RWPE1 (cell line): ENCODE data around the gene KRTAP6-1.

Source experiments
- CTCF ChIA-PET: fragments of 350-600 bp; sonication (Branson Sonifier 250); formaldehyde crosslinking; extraction: SDS; loops from one replicate; lab custom pipeline; 2021; lab: Yijun Ruan, JAX
- POLR2A ChIA-PET: fragments of 400-600 bp; formaldehyde crosslinking; extraction: SDS; loops from one replicate; lab custom pipeline; 2020; ENCODE audit warnings: antibody characterized with exemption; ENCODE audit not compliant: low non-redundant PET; lab: Yijun Ruan, JAX
- DNase-seq: peaks from one replicate; pipeline ENCODE4 v3.0.0; 2012; ENCODE audit warnings: low spot score
- H3K27ac ChIP-seq: fragments of 450-650 bp; 2 replicates; pipeline ENCODE4 v1.5.1; 2017
- CTCF ChIP-seq: fragments of 450-650 bp; conservative IDR thresholded peaks from 2 replicates; pipeline ENCODE4 v1.5.1; 2017; ENCODE audit warnings: low read depth, mild to moderate bottlenecking

KRTAP6-1 gene

GRCh38 chr21:30629200-30629599 lies 15.5 kb upstream of the KRTAP6-1 start:
- DNase-seq: no peak
- CTCF ChIA-PET: interaction anchor here (0.7 kb wide), 1 partner anchor 370 kb away, joined by 3 read pairs; no protein-coding TSS in a partner anchor
- no peak for TF ChIP-seq CTCF

GRCh38 chr21:30628109-30628508 lies 14.4 kb upstream of the KRTAP6-1 start:
- H3K27ac ChIP-seq: no peak overlapping the region
- no peak for DNase-seq
- CTCF ChIA-PET: interaction anchor here (0.6 kb wide), 1 partner anchor 412 kb away, joined by 3 read pairs; no protein-coding TSS in a partner anchor
- no peak for TF ChIP-seq CTCF
- POLR2A ChIA-PET: no interaction called here

More at GRCh38 chr21:30629200-30629599, 15.5 kb upstream of the KRTAP6-1 start:
- POLR2A ChIA-PET: no interaction called here
- H3K27ac ChIP-seq: no peak overlapping the region

GRCh38 chr21:30625449-30626165 lies 11.9 kb upstream of the KRTAP6-1 start:
- ChIA-PET POLR2A (no interaction called here), CTCF (no interaction called here)
- no peak overlapping the region for H3K27ac ChIP-seq
- no peak for TF ChIP-seq CTCF
- DNase-seq: no peak

GRCh38 chr21:30623362-30623761 lies 9.6 kb upstream of the KRTAP6-1 start:
- ChIA-PET POLR2A (no interaction called here), CTCF (no interaction called here)
- TF ChIP-seq CTCF: no peak
- no peak for DNase-seq
- no peak overlapping the region for H3K27ac ChIP-seq

- CTCF ChIA-PET: no interaction called here
- TF ChIP-seq CTCF: no peak
- no peak for DNase-seq
- POLR2A ChIA-PET: no interaction called here
- no peak within 1 kb of the TSS for H3K27ac ChIP-seq
Measured at GRCh38 chr21:30620522-30620921, 6.8 kb upstream of the KRTAP6-1 start, which contains the start of gene KRTAP20-4. KRTAP20-4 (plus strand) TSS chr21:30620627.

GRCh38 chr21:30620080-30620479 lies 6.3 kb upstream of the KRTAP6-1 start:
- no peak overlapping the region for H3K27ac ChIP-seq
- ChIA-PET POLR2A (no interaction called here), CTCF (no interaction called here)

More at GRCh38 chr21:30620080-30620479, 6.3 kb upstream of the KRTAP6-1 start:
- DNase-seq: no peak
- TF ChIP-seq CTCF: no peak
